ENCODE results near the gene CDC42EP4. TPM values are rescaled to one million over a fixed set of nuclear protein-coding genes. Genes with fewer than 3 reads are reported as not detected.

CDC42EP4 gene
- total RNA-seq, 1 donor from 2014 or later = 115 TPM

GRCh38 chr17:73349647-73350046, 37.8 kb upstream of the CDC42EP4 start:
- no peak for TF ChIP-seq CTCF (conservative IDR thresholded peaks at IDR 0.05; ENCODE audit: low read depth, low read length)
- no peak overlapping the region for H3K4me3 ChIP-seq (ENCODE audit: low read depth, low read length)
- no peak for DNase-seq (ENCODE audit: low read depth)

- DNase-seq (ENCODE audit: low read depth) = no peak
- H3K4me3 ChIP-seq (ENCODE audit: low read depth, low read length) = no peak overlapping the region
- TF ChIP-seq CTCF (conservative IDR thresholded peaks at IDR 0.05; ENCODE audit: low read depth, low read length) = no peak
Observed at GRCh38 chr17:73349138-73349537, 37.3 kb upstream of the CDC42EP4 start.

- DNase-seq (ENCODE audit: low read depth) = no peak
- TF ChIP-seq CTCF (conservative IDR thresholded peaks at IDR 0.05; ENCODE audit: low read depth, low read length) = no peak
Observed at GRCh38 chr17:73348829-73349095, 37.0 kb upstream of the CDC42EP4 start.

GRCh38 chr17:73348018-73348828, 36.4 kb upstream of the CDC42EP4 start:
- no peak for DNase-seq (ENCODE audit: low read depth)
- no peak for TF ChIP-seq CTCF (conservative IDR thresholded peaks at IDR 0.05; ENCODE audit: low read depth, low read length)
- H3K4me3 ChIP-seq (ENCODE audit: low read depth, low read length) = no peak overlapping the region

More at GRCh38 chr17:73348829-73349095, 37.0 kb upstream of the CDC42EP4 start:
- no peak overlapping the region for H3K4me3 ChIP-seq (ENCODE audit: low read depth, low read length)

- no peak for DNase-seq (ENCODE audit: low read depth)
- no peak overlapping the region for H3K4me3 ChIP-seq (ENCODE audit: low read depth, low read length)
Observed at GRCh38 chr17:73347351-73347750, 35.5 kb upstream of the CDC42EP4 start.

GRCh38 chr17:73346501-73347162, 34.8 kb upstream of the CDC42EP4 start:
- no peak overlapping the region for H3K4me3 ChIP-seq (ENCODE audit: low read depth, low read length)

More at GRCh38 chr17:73347351-73347750, 35.5 kb upstream of the CDC42EP4 start:
- no peak for TF ChIP-seq CTCF (conservative IDR thresholded peaks at IDR 0.05; ENCODE audit: low read depth, low read length)

More at GRCh38 chr17:73346501-73347162, 34.8 kb upstream of the CDC42EP4 start:
- DNase-seq (ENCODE audit: low read depth) = no peak
- no peak for TF ChIP-seq CTCF (conservative IDR thresholded peaks at IDR 0.05; ENCODE audit: low read depth, low read length)
